Fibroblast of lung (primary cell): Measurements from ENCODE around the gene C1orf74. TPM values are rescaled to one million over a fixed set of nuclear protein-coding genes. Genes with fewer than 3 reads are reported as not detected.

Experiments
- DNase-seq, 2 donors: peaks; one replicate each; pipeline versions ENCODE4 v3.0.0 to v3.0.0-alpha.2; 2010; ENCODE audit warnings: low read depth in 2 of 2
- H2AFZ ChIP-seq: 2 replicates; pipeline ENCODE4 v1.5.1; 2012; ENCODE audit warnings: low read length, control low read depth, inconsistent platforms
- H3K27ac ChIP-seq: 2 replicates; pipeline ENCODE4 v1.5.1; 2011; ENCODE audit warnings: low read length, control low read depth; ENCODE audit not compliant: insufficient read depth
- H3K27me3 ChIP-seq: 2 replicates; pipeline ENCODE4 v1.5.1; 2011; ENCODE audit warnings: mild to moderate bottlenecking, low read length; ENCODE audit not compliant: control insufficient read depth, insufficient read depth
- H3K36me3 ChIP-seq: 2 replicates; pipeline ENCODE4 v1.5.1; 2011; ENCODE audit warnings: low read length; ENCODE audit not compliant: control insufficient read depth, insufficient read depth
- H3K4me1 ChIP-seq: 2 replicates; pipeline ENCODE4 v1.5.1; 2011; ENCODE audit warnings: low read length; ENCODE audit not compliant: control insufficient read depth, insufficient read depth; ENCODE audit errors: extremely low read depth
- H3K4me2 ChIP-seq: 2 replicates; pipeline ENCODE4 v1.5.1; 2011; ENCODE audit warnings: low read length, control low read depth; ENCODE audit not compliant: insufficient read depth; ENCODE audit errors: extremely low read depth
- H3K4me3 ChIP-seq, 4 experiments: fragments of 200-600 bp in 1 of 4; sonication (generic) in 1 of 4; replicated peaks in 1 of 4; 2 replicates each; pipeline ENCODE4 v1.5.1; 2011 to 2016; ENCODE audit warnings: low read length in 4 of 4, low read depth in 3 of 4, mild to moderate bottlenecking in 3 of 4, control low read depth in 2 of 4, inconsistent platforms in 1 of 4, mixed read lengths in 1 of 4; ENCODE audit not compliant: insufficient read depth in 1 of 4; ENCODE audit errors: control extremely low read depth in 1 of 4
- H3K79me2 ChIP-seq: 2 replicates; pipeline ENCODE4 v1.5.1; 2012; ENCODE audit warnings: mild to moderate bottlenecking, low read length, inconsistent platforms; ENCODE audit not compliant: control insufficient read depth, insufficient read depth
- H3K9ac ChIP-seq: 2 replicates; pipeline ENCODE4 v1.5.1; 2011; ENCODE audit warnings: mild to moderate bottlenecking, low read length, control low read depth; ENCODE audit not compliant: insufficient read depth
- H3K9me3 ChIP-seq: 2 replicates; pipeline ENCODE4 v1.5.1; 2012; ENCODE audit warnings: low read depth, low read length; ENCODE audit not compliant: control insufficient read depth, insufficient read depth
- H4K20me1 ChIP-seq: 2 replicates; pipeline ENCODE4 v1.5.1; 2011; ENCODE audit warnings: low read length; ENCODE audit not compliant: control insufficient read depth, insufficient read depth; ENCODE audit errors: extremely low read depth
- EZH2 ChIP-seq: IDR thresholded peaks from 2 replicates; pipeline ENCODE4 v1.5.1; 2012; ENCODE audit warnings: low read length, control low read depth, mild to moderate bottlenecking; ENCODE audit errors: missing control alignments
- polyA plus RNA-seq, 2 donors: library from polyadenylated mRNA; depleted of rRNA in 1 of 2; stranded (reverse) in 1 of 2; unstranded in 1 of 2; fragments of >200 nt; gene quantifications; 2 replicates each; pipeline ENCODE4 v1.2.1, GENCODE V29; 2011 to 2012; ENCODE audit warnings: missing spikeins in 1 of 2
- total RNA-seq: library from RNA; depleted of rRNA; stranded (reverse); fragments of >200 nt; gene quantifications from 2 replicates; pipeline ENCODE4 v1.2.1, GENCODE V29; 2014
- TF ChIP-seq, protein P1 (sequence below), 2 donors: IDR thresholded peaks in 1 of 2; conservative IDR thresholded peaks in 1 of 2; 1 replicate in 1 of 2; 2 replicates in 1 of 2; pipeline ENCODE4 v1.5.1; 2011 to 2012; ENCODE audit warnings: low read length in 2 of 2, control low read depth in 1 of 2, inconsistent platforms in 1 of 2, low read depth in 1 of 2, mild to moderate bottlenecking in 1 of 2

Gene C1orf74
- total and polyA plus RNA-seq, 2 donors (not counting 1 experiment from before 2014, with no cell fraction given): 2.2 to 4.3 TPM

DNA sequence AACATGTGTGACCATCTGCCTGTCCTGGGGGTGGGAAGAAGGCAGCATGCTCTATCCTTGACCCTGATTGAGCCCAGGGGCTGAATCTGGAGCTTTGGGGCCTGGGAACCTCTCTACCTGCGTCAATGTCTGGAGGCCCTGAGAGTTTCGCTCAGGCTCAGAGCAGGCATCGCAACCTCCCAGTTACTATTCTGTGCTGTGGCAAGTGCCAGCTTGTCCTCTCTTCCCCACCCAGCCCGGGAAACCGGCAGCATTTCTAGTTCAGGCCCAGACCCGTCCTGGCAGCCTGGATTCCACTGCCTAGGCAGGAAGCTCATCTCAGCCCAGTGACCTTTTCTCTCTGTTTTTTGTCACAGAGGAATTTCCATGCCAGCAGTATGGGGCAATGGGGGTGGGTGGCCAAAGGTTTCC, 31.6 kb upstream of the C1orf74 start:
- Histone ChIP-seq H3K27ac (no peak overlapping the region), H3K9ac (no peak overlapping the region), H2AFZ (no peak overlapping the region), H3K4me2 (no peak overlapping the region), H4K20me1 (no peaks in the 10 kb centered on the region), H3K4me1 (no peaks in the 10 kb centered on the region), H3K36me3 (no peaks in the 10 kb centered on the region), H3K4me3 (no peak overlapping the region), H3K27me3 (peaks cover 2% of the 10 kb centered on the region), H3K9me3 (no peaks in the 10 kb centered on the region), H3K79me2 (no peaks in the 10 kb centered on the region)
- TF ChIP-seq EZH2: no peak
- TF ChIP-seq, protein P1, sequence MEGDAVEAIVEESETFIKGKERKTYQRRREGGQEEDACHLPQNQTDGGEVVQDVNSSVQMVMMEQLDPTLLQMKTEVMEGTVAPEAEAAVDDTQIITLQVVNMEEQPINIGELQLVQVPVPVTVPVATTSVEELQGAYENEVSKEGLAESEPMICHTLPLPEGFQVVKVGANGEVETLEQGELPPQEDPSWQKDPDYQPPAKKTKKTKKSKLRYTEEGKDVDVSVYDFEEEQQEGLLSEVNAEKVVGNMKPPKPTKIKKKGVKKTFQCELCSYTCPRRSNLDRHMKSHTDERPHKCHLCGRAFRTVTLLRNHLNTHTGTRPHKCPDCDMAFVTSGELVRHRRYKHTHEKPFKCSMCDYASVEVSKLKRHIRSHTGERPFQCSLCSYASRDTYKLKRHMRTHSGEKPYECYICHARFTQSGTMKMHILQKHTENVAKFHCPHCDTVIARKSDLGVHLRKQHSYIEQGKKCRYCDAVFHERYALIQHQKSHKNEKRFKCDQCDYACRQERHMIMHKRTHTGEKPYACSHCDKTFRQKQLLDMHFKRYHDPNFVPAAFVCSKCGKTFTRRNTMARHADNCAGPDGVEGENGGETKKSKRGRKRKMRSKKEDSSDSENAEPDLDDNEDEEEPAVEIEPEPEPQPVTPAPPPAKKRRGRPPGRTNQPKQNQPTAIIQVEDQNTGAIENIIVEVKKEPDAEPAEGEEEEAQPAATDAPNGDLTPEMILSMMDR (conservative IDR thresholded peaks at IDR 0.05 in 1 of 2, IDR thresholded peaks at IDR 0.05 in 1 of 2; ENCODE audit: low read depth in 1 of 2, low read length in 2 of 2): no peak
- DNase-seq: no peak

DNA sequence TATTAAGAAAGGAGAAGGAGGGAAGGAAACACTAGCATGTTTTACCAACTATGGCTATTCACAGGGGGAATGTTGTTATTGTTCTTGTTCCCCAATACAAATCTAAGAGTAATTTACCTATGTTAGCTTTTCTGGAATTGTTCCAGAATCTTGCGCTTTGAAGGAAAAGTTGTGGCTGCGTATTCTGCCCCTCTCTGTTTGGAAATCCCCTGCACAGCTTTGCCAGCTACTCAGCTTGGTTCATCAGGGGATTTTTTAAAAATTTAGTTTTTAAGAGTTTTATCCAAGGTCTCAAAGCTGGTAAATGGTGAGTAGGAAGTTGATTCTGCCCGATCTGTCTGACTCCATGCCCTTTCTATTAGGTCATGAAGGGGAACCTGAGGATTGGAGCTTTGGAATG, 31.1 kb upstream of the C1orf74 start:
- Histone ChIP-seq H3K9me3 (no peaks in the 10 kb centered on the region), H2AFZ (no peak overlapping the region), H3K9ac (no peak overlapping the region)

DNA sequence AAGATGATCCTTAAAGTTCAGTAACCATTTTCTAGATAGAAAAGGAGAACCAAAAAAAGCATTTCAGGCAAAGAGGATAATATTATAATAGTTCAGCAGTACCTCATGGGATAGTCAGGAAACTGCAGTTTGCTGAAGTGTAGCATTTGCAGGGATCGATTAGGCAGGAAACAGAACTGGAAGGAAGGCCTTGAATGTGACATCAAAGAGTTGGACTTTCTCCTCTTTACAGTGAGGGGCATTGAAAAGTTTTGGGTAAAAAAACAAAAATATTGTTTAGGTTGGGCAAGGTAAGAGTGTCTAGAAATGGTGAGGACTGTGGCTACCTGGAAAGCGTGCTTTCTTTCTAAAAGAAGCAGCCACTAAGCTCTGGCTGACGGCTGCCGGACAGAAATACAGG, 29.5 kb upstream of the C1orf74 start:
- Histone ChIP-seq H4K20me1 (no peaks in the 10 kb centered on the region), H3K27ac (no peak overlapping the region), H2AFZ (no peak overlapping the region), H3K4me3 (no peak overlapping the region), H3K9me3 (no peaks in the 10 kb centered on the region), H3K27me3 (peaks cover 2% of the 10 kb centered on the region), H3K36me3 (no peaks in the 10 kb centered on the region), H3K79me2 (no peaks in the 10 kb centered on the region), H3K4me2 (no peak overlapping the region), H3K9ac (no peak overlapping the region), H3K4me1 (no peaks in the 10 kb centered on the region)
- TF ChIP-seq, protein P1 (conservative IDR thresholded peaks at IDR 0.05 in 1 of 2, IDR thresholded peaks at IDR 0.05 in 1 of 2; ENCODE audit: low read depth in 1 of 2, low read length in 2 of 2): no peak
- no peak for TF ChIP-seq EZH2
- no peak for DNase-seq

More for the DNA sequence above, 31.1 kb upstream of the C1orf74 start:
- Histone ChIP-seq H3K27me3 (peaks cover 2% of the 10 kb centered on the region), H3K4me3 (no peak overlapping the region), H3K36me3 (no peaks in the 10 kb centered on the region), H3K4me1 (no peaks in the 10 kb centered on the region), H4K20me1 (no peaks in the 10 kb centered on the region), H3K79me2 (no peaks in the 10 kb centered on the region), H3K27ac (no peak overlapping the region), H3K4me2 (no peak overlapping the region)
- TF ChIP-seq, protein P1 (conservative IDR thresholded peaks at IDR 0.05 in 1 of 2, IDR thresholded peaks at IDR 0.05 in 1 of 2; ENCODE audit: low read depth in 1 of 2, low read length in 2 of 2): no peak
- no peak for TF ChIP-seq EZH2
- DNase-seq: no peak
